HG02571 (cell line): ENCODE data around the gene TEN1.

Experiments
- ATAC-seq: cut with Tn5 transposase; IDR thresholded peaks from one replicate; pipeline ENCODE4 v1.9.1; 2021; ENCODE audit warnings: mild to moderate bottlenecking, moderate library complexity; ENCODE audit not compliant: unreplicated experiment

TEN1 gene

DNA sequence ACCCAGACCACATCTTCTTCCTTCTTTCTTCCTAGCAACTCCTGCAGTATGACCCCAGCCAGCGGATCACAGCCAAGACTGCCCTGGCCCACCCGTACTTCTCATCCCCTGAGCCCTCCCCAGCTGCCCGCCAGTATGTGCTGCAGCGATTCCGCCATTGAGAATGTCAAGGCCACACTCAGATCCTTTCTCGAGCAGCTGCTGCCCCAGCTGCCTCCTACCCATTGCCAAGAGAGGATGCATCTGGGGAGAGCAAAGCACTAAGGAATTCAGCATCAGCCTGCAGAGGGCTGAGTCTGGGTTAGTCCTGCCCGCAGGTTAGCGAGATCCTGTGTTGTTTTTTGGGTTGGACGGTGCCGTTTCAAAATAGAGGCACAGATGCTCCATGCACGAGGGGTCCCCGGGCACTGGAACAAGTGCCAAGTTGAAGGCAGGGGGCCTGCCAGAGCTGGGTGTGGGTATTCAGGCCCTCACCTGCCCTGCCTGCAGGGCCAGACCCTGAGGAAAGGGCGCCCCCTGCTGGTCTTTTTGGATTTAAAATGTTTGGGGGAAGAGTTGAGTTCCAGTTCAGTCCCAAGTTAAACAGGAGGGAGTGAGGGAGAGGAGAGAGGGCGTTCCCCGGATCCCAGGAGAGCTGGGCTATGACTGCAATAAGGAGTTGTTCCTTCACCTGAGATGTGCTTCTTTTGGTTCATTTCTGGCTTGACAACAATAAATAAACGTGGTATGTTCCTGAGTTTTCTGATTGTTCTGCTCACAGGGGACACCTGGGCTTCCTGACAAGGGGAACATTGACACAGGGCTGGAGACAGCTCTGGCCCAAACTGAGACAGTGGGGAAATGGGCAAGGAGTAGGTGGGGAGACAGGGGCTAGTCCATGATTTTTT lies 26.5 kb downstream of the TEN1 start:
- no peak for ATAC-seq

DNA sequence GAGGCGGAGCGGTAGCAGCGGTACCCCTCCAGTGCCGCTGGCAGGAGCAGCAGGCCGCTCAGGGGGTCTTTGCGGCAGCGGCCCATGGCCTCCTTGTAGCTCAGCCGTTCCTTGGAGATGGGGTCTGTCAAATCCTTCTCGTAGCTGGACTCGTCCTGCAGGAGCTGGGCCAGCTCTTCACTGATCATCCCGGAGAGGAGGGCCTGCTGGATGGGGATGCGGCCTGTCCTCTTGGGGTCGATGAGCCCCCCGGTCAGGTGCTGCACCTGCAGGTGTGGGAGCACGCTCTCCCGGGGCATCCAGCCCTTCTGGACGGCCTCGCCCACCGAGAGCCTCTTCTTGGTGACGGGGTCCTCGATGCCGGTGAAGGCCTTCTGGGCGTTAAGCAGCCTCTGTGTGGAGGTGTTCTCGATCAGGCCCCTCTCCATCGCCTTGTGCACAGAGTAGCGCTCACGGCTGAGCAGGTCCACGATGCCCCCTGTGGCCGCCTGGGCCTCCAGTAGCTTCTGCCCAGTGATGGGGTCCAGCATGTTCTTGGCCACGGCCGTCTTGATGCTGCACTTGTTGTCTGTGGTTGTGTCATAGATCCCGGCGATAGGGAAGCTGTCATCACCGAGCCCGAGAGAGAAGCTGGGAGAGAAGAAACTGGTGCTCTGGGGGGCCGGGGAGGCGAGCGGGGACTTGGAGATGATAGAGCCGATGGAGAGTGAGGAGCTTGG lies 28.2 kb downstream of the TEN1 start:
- no peak for ATAC-seq

DNA sequence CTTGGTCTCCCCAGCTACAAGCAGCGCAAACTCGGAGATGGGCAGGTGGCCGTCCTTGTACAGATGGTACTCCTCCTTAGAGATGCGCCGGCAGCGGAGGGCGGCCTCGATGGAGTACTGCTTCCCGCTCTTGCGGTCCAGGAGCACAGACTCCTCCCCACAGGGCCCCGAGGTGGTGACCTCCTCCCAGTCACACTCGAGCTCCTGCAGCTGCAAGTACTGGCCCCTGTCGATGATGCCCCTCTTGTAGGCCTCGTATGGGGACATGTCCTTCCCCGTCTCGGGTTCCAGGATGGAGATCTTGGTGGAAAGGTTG lies 28.8 kb downstream of the TEN1 start:
- no peak for ATAC-seq

DNA sequence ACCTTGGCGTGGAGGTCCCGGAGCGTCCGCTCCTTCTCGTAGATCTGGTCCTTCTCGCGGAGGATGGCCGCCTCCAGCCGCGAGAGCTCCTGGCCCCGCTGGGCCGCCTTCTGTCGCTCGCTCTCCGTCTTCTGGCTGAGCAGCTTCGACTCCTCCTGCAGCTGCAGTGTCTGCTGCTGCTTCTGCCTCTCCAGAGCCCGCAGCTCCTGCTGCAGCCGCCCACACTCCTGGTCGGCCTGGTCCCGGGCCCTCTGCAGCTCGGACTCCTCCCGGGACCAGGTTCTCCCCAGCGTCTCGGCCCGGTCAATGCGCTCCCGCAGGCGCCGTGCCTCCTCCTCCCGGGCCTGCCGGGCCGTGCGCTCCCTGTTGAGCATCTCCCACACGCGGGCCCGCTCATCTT lies 29.2 kb downstream of the TEN1 start:
- ATAC-seq, result no peak

DNA sequence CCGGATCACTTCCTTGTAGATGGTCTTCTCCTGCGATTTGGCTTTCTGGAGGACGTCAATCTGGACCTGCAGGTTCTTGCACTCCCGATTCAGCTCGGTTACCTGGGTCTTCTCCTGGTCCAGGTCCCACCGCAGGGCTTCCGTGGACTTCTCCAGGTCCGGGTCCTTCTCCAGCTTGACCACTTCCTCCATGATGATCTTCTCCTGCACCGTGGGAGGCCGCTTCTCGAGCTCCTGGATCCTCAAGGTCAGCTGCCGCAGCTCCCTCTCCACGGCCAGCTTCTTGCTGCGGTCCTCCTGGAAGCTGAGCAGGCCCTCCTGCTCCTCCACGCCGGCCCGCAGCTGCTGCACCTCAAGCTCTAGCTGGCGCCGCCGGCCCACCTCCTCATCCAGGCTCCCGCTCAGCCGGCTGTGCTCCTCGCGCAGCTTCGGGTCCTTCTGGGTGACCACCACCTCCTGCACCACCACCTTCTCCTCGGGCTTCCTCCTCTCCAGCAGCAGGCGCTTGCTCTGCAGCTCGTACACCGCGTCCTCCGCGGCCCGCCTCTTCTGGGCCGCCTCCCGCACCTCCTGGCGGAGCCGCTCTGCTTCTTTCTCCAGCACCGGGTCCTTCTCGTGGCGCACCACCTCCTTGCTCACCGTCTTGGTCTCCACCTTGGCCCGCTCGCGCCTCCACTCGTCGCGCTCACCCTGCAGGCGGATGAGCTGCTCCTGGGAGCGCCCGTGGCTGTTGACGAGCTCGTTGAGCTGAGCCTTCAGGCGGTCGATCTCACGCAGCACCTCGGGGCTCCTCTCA lies 29.8 kb downstream of the TEN1 start:
- ATAC-seq, result no peak

DNA sequence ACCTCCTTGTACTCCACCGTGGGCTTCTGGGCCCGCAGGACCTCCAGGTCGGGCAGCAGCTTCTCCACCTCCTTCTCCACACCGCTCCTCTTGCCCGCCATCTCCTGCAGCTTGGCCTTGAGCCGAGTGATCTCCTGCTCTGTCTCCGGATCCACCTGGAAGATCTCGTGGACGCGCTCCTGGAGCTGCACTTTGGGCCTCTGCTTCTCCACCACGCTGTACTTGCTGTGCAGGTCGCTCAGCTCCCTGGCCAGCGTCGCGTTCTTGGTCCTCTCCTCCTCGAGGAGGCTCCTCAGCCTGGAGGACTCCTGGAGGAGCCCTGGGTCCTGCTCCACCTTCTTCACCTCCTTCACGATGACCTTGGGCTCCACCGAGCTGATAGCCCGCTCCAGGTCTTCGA lies 30.4 kb downstream of the TEN1 start:
- ATAC-seq, result no peak

DNA sequence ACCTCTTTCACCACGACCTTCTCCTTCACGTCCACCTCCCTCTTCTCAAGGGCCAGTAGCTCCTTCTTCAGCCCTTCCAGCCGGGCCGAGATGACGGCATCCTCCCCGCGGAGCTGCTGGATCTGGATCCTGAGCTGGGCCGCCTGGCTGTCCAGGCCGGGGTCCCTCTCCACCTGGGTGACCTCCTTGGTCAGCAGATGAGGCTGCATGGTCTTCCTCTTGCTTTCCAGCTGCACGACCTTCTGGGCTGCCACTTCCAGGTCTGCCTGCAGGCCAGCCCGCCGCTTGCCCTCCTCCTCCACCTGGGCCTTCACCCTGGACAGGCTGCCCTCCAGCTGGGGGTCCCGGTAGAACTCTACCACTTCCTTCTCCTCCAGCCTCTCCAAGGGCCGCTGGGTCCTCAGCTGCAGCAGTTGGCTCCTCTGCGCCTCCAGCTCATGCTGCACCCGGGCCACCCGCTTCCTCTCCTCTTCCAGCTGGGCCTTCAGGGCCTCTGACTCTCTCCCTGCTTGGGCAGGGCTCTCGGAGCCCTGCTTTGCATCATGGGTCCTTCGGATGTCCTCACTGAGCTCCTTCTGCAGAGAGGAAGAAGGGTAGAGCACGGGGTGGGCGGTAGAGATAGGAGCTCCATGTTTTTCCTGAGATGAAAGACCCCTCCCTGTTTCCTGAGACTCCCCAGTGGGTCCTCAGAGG lies 31.1 kb downstream of the TEN1 start:
- ATAC-seq, result no peak

DNA sequence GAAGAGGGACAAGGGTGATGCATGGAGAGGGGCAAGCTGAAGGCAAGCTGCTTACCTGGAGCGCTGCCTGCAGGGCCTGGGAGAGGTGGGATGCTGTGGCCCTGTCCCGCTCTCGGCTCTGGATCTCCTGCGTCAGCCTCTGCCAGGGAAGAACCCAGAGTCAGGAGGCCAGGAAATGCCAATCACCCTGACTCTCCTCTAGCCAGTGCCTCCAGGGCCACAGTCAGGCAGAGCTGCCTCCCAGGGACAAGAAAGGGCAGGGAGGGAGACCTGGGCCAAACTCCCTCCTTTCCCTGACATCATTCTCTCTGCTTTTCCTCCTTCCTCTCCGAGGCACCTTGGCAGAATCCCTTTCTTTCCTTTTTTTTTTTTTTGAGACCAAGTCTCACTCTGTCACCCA lies 32.9 kb downstream of the TEN1 start:
- no peak for ATAC-seq

DNA sequence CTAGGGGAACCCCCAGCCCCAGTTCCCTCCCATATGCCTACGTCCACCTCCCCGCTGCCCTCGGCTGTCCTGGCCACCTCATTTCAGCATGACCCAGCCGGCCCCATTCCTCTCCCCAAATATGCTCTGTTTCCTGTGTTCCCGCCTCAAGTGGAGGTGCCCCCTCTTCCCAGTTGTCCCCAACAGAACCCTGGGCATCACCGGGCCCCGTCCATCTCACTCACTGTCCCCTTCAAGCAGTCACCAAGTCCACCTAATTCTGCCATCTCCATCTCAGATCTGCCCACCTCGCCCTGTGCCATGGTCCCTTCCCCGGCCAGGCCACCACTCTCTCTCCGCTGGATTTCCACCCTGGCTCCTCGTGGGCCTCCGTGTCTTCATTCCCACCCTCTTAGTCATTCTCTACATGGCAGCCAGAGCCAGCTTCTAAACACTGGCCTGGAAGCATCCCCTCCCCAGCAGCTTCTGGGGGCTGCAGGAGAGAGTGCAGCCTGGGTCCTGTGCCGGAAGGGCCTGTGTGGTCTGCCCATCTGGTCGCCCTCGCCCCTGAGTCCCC lies 34.4 kb downstream of the TEN1 start:
- ATAC-seq, result no peak

DNA sequence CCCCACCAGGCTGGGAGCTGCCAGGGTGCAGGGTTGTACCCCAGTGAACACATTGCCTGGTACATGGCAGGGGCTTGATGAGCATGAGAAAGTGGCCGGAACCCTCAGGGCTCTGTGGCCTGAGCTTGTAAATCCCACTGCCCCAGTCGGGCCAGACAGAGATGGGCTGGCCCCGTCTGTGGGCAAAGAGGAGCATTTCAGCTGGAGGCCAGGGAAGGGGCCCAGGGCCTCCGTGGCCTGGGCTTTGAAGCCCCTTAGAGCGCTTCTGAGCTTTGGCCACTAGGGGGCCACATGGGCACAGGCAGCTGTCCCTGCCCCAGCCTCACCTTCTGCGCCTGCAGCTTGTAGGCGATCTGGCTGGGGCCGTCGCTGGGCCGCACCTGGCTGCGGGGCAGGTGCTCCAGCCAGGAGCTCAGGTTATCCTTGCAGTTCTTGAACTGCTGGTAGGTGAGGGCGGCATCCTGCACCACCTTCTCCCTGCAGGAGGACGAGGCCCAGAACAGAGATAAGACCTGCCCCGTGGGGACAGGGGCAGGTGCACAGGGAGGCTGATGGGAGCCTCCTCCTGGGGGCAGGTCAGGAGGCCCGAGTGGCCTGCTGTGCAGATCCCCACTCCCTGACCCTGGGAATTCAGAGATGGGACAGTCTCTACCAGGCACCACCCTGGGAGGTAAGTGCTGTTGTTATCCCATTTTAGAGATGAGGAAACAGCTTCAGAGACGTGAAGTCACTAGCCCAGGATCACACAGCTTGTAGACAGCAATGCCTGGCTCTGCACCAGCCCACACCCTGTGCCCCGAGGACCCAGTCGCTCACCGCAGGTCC lies 35.3 kb downstream of the TEN1 start:
- no peak for ATAC-seq

DNA sequence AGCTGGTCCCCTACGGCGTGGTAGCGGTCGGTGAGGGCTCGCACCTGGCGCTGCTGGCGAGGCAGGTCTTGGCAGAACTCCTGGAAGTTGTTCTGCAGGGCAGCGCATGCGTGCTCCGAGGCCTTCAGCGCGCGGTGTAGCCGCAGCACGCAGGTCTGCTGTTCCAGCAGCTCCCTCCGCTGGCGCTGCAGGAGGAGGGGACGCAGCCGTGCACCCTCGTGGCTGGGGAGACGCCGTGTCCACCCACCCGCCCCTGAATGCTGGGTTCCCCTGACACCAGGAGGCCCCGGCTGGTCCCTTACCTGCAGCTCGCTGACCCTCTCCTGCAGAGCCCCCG lies 35.9 kb downstream of the TEN1 start:
- ATAC-seq, result no peak

DNA sequence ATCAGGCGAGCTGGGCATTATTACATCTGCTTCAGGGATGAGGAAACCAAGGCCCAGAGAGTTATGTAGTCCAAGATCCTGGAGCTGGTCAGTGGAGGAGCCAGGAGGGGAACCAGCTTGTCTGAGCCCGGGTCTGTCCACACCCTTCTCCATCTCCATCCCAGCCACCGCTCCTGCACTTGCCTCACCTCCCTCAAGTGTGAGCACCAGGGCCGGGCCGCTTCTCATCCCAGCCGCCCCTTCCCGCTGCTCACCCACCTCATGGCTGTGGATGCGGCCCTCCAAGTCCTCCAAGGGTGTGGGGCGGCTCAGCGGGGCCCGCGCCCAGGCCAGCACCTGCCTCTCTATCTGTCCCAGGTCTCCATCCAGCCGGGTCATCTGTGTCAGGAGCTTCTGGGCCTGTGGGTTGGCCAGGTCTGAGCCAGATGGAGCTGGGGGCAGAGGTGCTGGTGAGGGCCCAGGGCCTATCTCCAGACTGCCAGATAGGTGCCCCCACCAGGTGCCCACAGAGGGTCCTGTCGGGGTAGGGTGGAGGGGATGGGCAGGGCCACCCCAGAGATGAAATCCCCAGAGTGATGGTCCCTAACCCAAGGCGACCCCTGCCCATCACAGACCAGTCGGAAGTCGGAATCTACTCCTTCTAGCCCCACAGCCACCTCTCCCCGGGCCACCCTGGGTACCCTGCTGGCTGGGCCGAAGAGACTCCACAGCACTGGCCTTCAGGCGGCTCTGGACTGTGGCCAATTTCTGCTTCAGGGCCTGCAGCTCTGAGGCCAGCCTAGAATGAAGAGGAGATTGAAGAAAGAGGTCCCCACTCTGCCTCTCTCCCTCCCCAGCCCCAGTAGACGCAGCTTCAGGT lies 38.7 kb downstream of the TEN1 start:
- ATAC-seq, result no peak

DNA sequence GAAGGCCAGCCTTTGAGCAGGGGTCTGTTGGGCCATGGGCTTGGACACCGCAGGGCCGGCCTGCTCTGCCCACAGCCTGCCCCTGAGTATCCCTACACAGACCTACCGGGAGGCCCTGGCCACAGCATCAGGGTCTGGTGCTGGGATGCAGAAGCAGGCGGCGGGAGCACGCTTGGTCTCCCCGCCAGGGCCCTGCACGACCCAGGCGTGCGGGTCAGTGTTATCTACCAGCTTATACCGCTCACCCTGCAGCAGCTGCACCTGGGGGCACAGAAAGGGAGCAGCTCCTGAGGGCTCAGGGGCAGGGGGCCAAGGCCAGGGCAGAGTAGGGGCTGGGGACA lies 39.3 kb downstream of the TEN1 start:
- ATAC-seq, result no peak

DNA sequence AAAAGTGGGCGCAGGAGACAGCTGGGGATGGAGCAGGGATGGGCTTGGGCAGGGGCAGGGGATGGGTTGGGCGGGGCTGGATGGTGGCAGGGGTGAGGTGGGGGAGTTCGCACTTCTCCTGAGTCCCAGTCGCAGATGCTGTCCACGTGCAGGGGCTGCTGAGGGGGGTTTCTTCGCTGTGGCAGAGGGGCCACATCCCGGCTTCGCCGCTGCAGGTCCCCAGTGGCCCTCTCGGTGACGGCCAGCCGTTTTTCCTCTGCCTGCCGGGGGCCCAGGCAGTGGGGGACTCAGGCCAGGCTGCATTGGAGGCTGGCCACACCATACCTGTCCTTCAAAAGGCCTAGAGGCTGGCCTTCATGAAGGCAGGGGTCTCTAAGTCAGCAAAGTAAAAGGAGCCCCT lies 39.8 kb downstream of the TEN1 start:
- ATAC-seq, result no peak

DNA sequence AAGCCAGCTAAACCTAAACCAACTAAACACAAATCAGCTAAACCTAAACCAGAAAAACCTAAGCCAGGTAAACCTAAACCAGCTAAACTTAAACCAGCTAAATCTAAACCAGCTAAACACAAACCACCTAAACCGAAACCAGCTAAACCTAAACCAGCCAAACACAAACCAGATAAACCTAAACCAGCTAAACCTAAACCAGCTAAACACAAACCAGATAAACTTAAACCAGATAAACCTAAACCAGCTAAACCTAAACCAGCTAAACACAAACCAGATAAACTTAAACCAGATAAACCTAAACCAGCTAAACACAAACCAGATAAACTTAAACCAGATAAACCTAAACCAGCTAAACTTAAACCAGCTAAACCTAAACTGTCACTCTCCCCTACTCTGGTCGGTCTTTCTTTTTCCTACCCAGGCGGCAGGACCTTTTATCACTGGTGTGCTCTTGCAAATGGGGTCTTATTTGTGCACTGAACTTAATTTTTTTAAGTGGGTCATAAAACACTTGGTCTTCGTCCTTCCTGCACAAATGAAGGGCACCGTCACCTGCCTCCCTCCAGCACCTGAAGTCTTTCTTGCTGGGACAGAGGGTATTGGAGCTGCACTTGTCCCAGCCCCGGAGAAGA lies 40.9 kb downstream of the TEN1 start:
- ATAC-seq, result no peak

DNA sequence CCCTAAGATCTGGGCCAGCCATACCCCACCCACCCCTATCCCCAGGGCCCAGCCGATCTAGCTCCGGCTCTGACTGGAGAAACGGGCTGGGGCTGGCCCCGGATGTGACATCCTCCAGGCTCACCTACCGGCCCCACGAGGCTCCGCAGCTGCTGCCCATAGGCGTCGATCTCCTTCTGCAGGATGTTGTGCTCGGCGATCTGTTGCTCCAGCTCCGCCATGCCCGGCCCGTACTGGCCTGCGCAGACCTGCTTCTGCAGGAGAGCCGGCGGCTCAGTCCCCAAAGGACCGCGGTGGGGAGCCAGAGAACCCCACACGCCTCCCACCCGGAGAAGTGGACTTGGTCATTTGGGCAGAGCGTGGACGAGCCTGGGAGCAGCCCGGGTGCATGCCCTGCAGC lies 43.2 kb downstream of the TEN1 start:
- ATAC-seq, result no peak

DNA sequence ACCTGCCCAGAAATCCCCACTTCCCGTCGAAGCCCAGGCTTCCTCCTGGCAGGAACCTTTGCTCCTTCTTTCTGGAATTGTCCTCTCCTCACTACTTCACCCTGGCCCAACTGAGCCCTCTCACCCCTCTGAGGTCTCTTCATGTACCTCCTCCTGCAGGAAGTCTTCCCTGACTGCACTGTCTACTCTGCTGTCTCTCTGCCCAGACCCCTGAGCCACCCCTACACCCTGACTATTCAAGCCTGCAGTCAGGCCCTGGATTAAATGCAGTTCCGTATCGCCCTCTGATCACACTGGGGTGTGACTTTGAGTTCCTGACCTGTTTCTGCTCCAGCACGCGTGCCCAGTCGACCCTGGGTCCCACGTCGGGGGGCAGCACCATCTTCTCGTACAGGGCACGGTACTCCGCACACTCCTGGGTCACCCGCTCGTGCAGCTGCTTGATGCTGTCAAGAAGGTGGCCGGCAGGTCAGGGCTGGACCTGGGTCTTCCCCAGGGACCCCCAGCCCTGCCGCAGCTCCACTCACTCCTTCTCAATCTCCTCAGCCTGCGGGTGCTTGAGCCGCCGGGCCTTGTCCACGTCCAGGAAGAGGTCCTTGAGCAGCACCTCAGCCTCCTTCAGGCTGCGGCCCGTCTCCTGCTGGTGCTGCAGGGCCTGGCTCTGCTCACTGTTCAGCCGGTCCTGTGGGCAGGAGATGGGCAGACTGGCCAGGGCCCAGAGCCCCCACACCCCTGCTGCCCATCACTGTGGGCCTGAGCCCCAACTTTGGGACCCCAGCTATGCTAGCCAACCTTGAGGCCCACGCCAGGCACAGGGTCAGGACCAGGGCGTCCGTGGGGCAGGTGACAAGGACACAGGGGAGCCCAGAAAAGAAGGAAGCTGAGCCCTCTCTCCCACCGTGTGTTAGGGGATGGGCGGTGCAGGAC lies 44.2 kb downstream of the TEN1 start:
- no peak for ATAC-seq

DNA sequence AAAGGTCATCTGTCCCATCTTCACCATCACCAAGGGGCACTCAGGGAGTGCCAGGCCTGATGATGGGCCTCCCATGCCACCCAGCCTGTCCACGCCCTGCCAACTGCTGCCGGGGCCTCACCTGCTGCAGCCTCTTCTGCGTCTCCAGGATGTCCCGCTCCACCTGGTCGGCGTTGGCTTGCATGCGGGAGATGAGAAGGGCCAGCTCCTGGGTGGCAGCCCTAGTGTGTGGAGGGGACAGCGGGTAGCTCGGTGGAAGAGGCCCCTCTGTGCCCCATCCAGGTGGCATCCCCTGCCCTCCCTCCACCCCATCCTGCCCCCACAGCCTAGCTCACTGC lies 44.8 kb downstream of the TEN1 start:
- no peak for ATAC-seq
